Epithelial cell of esophagus (primary cell): ENCODE data around the gene TMTC2.
A peak's percentile ranks its signal among the peaks of the same experiment; 100 is the strongest.

Experiments
- DNase-seq: peaks from one replicate; pipeline ENCODE4 v3.0.0; 2010; ENCODE audit warnings: low read depth
- H3K4me3 ChIP-seq: 2 replicates; pipeline ENCODE4 v1.5.1; 2011; ENCODE audit warnings: mild to moderate bottlenecking, low read length, control low read depth
- TF ChIP-seq, protein P1 (sequence below): IDR thresholded peaks from 2 replicates; pipeline ENCODE4 v1.5.1; 2011; ENCODE audit warnings: low read depth, mild to moderate bottlenecking, low read length, control low read depth, inconsistent platforms; ENCODE audit not compliant: insufficient read depth; ENCODE audit errors: missing control alignments

TMTC2 gene

DNA sequence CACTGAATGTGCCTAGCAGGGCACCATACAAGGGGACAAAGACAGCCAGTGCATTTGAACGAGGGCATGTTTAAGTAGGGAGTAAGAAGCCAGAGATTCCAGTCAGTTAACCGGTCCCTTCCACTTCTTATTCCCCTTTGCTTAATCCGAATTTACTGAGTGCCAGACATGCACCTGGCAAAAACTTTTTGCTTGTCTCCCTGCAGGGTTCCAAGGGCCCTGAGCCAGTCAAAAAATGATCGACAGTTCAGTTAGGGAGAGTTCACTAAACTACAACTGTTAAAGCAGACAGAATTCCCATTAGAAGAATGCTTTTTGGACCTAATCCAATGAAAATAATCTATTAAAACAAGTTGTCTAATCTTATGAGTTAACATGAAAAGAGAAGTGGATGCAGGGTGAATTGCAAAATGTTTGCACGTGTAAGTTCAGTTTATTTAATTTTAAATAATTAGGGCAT, 193.8 kb downstream of the TMTC2 start:
- DNase-seq, result no peak
- H3K4me3 ChIP-seq, result no peak overlapping the region
- TF ChIP-seq, protein P1, sequence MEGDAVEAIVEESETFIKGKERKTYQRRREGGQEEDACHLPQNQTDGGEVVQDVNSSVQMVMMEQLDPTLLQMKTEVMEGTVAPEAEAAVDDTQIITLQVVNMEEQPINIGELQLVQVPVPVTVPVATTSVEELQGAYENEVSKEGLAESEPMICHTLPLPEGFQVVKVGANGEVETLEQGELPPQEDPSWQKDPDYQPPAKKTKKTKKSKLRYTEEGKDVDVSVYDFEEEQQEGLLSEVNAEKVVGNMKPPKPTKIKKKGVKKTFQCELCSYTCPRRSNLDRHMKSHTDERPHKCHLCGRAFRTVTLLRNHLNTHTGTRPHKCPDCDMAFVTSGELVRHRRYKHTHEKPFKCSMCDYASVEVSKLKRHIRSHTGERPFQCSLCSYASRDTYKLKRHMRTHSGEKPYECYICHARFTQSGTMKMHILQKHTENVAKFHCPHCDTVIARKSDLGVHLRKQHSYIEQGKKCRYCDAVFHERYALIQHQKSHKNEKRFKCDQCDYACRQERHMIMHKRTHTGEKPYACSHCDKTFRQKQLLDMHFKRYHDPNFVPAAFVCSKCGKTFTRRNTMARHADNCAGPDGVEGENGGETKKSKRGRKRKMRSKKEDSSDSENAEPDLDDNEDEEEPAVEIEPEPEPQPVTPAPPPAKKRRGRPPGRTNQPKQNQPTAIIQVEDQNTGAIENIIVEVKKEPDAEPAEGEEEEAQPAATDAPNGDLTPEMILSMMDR, result no peak

DNA sequence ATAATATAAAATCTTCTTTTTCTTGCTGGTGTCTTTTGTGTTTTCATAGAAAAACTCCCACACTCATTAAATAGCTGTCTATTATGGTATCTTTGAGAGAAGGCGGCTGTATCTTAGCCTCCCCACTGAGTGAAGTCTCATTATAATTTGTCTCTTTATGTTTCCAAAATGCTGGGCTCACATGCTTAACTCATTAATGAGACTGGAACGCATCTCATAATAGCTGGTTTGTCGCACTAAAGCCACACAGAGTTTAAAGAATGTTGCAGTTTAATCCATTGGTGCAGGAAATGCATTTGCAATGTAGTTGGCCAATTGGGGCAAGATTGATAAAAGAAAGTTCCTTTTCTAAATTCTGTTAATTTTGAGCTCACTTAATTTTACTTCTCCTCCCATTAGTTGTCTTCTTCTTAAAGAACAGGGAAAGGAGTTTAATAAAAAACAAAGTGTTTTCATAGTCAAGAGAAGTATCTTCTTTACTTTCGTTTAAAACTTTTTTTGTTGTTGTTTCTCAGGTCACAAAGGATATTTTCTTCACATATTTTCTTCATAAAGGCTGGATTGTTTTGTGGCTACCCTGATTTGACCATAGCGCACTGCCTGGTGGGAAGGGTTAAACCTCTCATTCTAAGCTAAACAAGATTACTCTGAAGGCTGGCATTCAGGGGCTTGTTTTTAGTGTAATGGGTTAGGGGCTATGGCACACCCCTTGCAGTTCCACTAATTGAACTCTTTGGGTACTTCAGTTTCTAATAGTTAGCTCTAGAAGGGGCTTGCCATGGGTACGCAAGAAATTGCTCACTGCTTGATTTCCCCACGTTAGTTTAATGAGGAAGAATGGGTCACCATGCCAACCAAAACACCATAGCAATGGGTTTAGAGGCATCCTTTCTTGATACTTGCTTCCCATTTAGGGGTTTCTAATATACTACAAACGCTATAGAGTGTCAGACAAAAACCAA, 197.0 kb downstream of the TMTC2 start:
- DNase-seq, result no peak
- TF ChIP-seq, protein P1, result no peak
- no peak overlapping the region for H3K4me3 ChIP-seq

- DNase-seq, result no peak
- H3K4me3 ChIP-seq, result no peak overlapping the region
- TF ChIP-seq, protein P1, result no peak
Measured at GRCh38 chr12:82886671-82887340, 200.1 kb downstream of the TMTC2 start.

- TF ChIP-seq, protein P1, result no peak
- DNase-seq, result no peak
- no peak overlapping the region for H3K4me3 ChIP-seq
Measured at GRCh38 chr12:82893896-82894295, 207.2 kb downstream of the TMTC2 start.

GRCh38 chr12:82896277-82896676, 209.6 kb downstream of the TMTC2 start:
- TF ChIP-seq, protein P1, result no peak
- H3K4me3 ChIP-seq, result no peak overlapping the region
- no peak for DNase-seq

DNA sequence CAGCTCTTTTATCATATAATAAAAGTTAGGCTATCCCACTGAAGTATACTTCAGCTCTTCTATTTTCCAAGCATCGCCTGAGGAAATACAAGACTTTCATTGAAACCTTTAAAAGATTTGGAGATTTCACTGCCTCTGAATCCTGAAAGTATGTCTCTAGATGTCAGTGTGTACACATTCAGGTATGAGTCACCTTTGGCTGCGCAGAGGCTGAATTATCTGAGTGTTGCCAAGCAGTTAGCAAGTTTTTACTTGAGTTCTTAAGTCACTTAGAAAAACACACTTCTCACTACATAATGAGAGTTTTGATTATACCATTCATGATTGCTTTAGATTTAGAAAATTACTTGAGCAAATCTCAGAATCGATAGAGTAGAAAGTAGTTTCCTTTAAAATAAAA, 210.3 kb downstream of the TMTC2 start:
- TF ChIP-seq, protein P1, result no peak
- peak; percentile 90 for DNase-seq
- no peak overlapping the region for H3K4me3 ChIP-seq
